ENCODE data around the gene GKAP1.

GRCh38 chr9:83724436-83724835, 93.1 kb downstream of the GKAP1 start:
- no peak for TF ChIP-seq REST (IDR thresholded peaks at IDR 0.05)
- no peak for TF ChIP-seq YY1 (IDR thresholded peaks at IDR 0.05)
- no peak for TF ChIP-seq CTCF (IDR thresholded peaks at IDR 0.05; ENCODE audit: low read depth, low read length, missing input control)
- TF ChIP-seq RXRA (IDR thresholded peaks at IDR 0.05) = no peak
- no peak for TF ChIP-seq MAX (IDR thresholded peaks at IDR 0.05)

Data from liver (tissue), 3 donors.